Upper lobe of left lung (tissue), 4 donors: Measurements from ENCODE around the gene PADI6.

Experiments used
- POLR2AphosphoS5 ChIP-seq, 2 donors: sonication (generic); formaldehyde crosslinking; IDR thresholded peaks; one replicate each; pipeline ENCODE4 v1.5.1; 2017; ENCODE audit warnings: antibody characterized with exemption in 2 of 2
- TF ChIP-seq, protein P1 (sequence below), 6 experiments: fragments of 450-650 bp in 4 of 6; fragments of 200-600 bp in 2 of 6; sonication (generic) in 2 of 6; IDR thresholded peaks; one replicate each; pipeline ENCODE4 v1.5.1; 2016 to 2019; ENCODE audit warnings: antibody characterized with exemption in 6 of 6

DNA sequence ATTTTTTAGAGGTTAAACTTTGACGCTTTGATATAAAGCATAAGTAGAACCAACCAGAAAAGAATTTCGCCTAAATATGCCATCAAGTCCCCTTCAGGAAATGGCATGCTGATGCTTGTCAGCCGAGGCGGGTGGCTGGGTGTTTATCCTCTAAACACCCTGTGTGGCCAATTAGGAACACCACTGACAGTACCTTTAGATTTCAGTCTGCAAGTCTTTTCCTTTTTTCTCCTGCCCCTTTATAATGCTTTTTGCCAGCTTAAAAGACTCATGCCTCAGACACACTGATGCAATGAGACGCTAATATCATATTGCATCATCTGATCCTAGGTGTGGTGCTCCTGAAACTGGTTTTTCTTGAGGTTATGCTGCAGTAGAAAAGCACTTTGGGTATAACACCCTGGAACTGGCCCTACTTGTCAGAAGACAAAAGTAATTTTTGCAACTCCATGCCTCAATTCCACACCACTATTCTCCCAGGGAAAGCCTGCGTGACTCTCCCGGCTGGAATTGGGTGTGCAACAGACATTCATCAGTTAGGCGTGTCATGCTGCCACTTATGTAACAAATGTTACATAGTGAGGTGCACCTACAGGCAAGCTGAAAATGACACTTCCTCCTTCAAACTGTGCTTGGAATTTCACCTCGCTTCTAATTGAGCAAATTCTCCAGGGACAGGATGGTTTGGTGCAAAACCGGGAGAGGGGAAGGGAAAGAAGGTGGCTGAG lies 69.4 kb downstream of the PADI6 start:
- TF ChIP-seq, protein P1, sequence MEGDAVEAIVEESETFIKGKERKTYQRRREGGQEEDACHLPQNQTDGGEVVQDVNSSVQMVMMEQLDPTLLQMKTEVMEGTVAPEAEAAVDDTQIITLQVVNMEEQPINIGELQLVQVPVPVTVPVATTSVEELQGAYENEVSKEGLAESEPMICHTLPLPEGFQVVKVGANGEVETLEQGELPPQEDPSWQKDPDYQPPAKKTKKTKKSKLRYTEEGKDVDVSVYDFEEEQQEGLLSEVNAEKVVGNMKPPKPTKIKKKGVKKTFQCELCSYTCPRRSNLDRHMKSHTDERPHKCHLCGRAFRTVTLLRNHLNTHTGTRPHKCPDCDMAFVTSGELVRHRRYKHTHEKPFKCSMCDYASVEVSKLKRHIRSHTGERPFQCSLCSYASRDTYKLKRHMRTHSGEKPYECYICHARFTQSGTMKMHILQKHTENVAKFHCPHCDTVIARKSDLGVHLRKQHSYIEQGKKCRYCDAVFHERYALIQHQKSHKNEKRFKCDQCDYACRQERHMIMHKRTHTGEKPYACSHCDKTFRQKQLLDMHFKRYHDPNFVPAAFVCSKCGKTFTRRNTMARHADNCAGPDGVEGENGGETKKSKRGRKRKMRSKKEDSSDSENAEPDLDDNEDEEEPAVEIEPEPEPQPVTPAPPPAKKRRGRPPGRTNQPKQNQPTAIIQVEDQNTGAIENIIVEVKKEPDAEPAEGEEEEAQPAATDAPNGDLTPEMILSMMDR (IDR thresholded peaks at IDR 0.05): no peak
- no peak for TF ChIP-seq POLR2AphosphoS5 (IDR thresholded peaks at IDR 0.05)
